ENCODE results near the gene CNPY1.

The CNPY1 gene

GRCh38 chr7:155488483-155489127 lies 57.8 kb downstream of the CNPY1 start:
- no peak overlapping the region for H3K27ac ChIP-seq (replicated peaks)
- peaks cover 28% of the 10 kb centered on the region for H3K27me3 ChIP-seq (ENCODE audit: insufficient read depth, poor library complexity, severe bottlenecking)
- TF ChIP-seq POLR2AphosphoS5 (IDR thresholded peaks at IDR 0.05; ENCODE audit: low read depth) (no peak), REST (IDR thresholded peaks at IDR 0.05; ENCODE audit: insufficient replicate concordance, low read depth) (no peak), CTCF (IDR thresholded peaks at IDR 0.05; ENCODE audit: insufficient read depth, low read length) (no peak), SPI1 (IDR thresholded peaks at IDR 0.05; ENCODE audit: borderline replicate concordance, low read depth) (no peak), GABPA (IDR thresholded peaks at IDR 0.05; ENCODE audit: low read depth) (no peak)
- H3K4me3 ChIP-seq (replicated peaks; ENCODE audit: insufficient read depth, low read length), result no peak overlapping the region
- DNase-seq (ENCODE audit: low read depth in 1 of 2, low spot score in 1 of 2), result no peak

GRCh38 chr7:155487509-155488482 lies 58.6 kb downstream of the CNPY1 start:
- no peak for DNase-seq (ENCODE audit: low read depth in 1 of 2, low spot score in 1 of 2)
- Histone ChIP-seq H3K4me3 (replicated peaks; ENCODE audit: insufficient read depth, low read length) (no peak overlapping the region), H3K27ac (replicated peaks) (no peak overlapping the region), H3K27me3 (ENCODE audit: insufficient read depth, poor library complexity, severe bottlenecking) (peaks cover 31% of the 10 kb centered on the region)
- TF ChIP-seq POLR2AphosphoS5 (IDR thresholded peaks at IDR 0.05; ENCODE audit: low read depth) (no peak), CTCF (IDR thresholded peaks at IDR 0.05; ENCODE audit: insufficient read depth, low read length) (no peak), GABPA (IDR thresholded peaks at IDR 0.05; ENCODE audit: low read depth) (no peak), SPI1 (IDR thresholded peaks at IDR 0.05; ENCODE audit: borderline replicate concordance, low read depth) (no peak), REST (IDR thresholded peaks at IDR 0.05; ENCODE audit: insufficient replicate concordance, low read depth) (no peak)

- H3K27ac ChIP-seq (replicated peaks), result no peak overlapping the region
- H3K4me3 ChIP-seq (replicated peaks; ENCODE audit: insufficient read depth, low read length), result no peak overlapping the region
- TF ChIP-seq GABPA (IDR thresholded peaks at IDR 0.05; ENCODE audit: low read depth), result no peak
- no peak for TF ChIP-seq REST (IDR thresholded peaks at IDR 0.05; ENCODE audit: insufficient replicate concordance, low read depth)
- TF ChIP-seq POLR2AphosphoS5 (IDR thresholded peaks at IDR 0.05; ENCODE audit: low read depth), result no peak
- TF ChIP-seq CTCF (IDR thresholded peaks at IDR 0.05; ENCODE audit: insufficient read depth, low read length), result no peak
- TF ChIP-seq SPI1 (IDR thresholded peaks at IDR 0.05; ENCODE audit: borderline replicate concordance, low read depth), result no peak
- peaks cover 26% of the 10 kb centered on the region for H3K27me3 ChIP-seq (ENCODE audit: insufficient read depth, poor library complexity, severe bottlenecking)
- no peak for DNase-seq (ENCODE audit: low read depth in 1 of 2, low spot score in 1 of 2)
These were observed 59.4 kb downstream of the CNPY1 start for GRCh38 chr7:155486783-155487508.
